H1 (cell line): Measurements from ENCODE around the gene CD79A. TPM values are rescaled to one million over a fixed set of nuclear protein-coding genes. Genes with fewer than 3 reads are reported as not detected.

Experiments used
- CTCF ChIA-PET: fragments of 300-600 bp; sonication (Branson Sonifier 250); formaldehyde crosslinking; loops from one replicate; lab custom pipeline; 2021; ENCODE audit not compliant: partially characterized antibody; lab: Charles Lee
- POLR2A ChIA-PET: fragments of 300-600 bp; sonication (Branson Sonifier 250); formaldehyde crosslinking; loops from one replicate; lab custom pipeline; 2021; ENCODE audit warnings: inconsistent platforms; ENCODE audit not compliant: partially characterized antibody; lab: Charles Lee
- DNase-seq, 2 experiments: peaks; one replicate each; pipeline versions ENCODE4 v3.0.0 to v3.0.0-alpha.2; 2010 to 2022; ENCODE audit warnings: low spot score in 2 of 2, low read depth in 1 of 2, mixed read lengths in 1 of 2
- FAIRE-seq: peaks from 2 replicates; lab custom pipeline; 2011; peaks lifted over from hg19 to GRCh38; lab: Jason Lieb, UNC
- H2AFZ ChIP-seq: 2 replicates; pipeline ENCODE4 v1.8.1; 2012; ENCODE audit warnings: low read length, inconsistent platforms
- H2AK5ac ChIP-seq: 2 replicates; pipeline ENCODE4 v1.6.1; 2013; ENCODE audit warnings: low read depth, low read length
- H2BK120ac ChIP-seq: replicated peaks from 2 replicates; pipeline ENCODE3; 2013; ENCODE audit warnings: low read depth, low read length, inconsistent platforms
- H2BK12ac ChIP-seq: 2 replicates; pipeline ENCODE4 v1.6.1; 2013; ENCODE audit warnings: low read depth, low read length
- H2BK15ac ChIP-seq: 2 replicates; pipeline ENCODE4 v1.6.1; 2013; ENCODE audit warnings: low read length
- H2BK20ac ChIP-seq: 2 replicates; pipeline ENCODE4 v1.6.1; 2013; ENCODE audit warnings: low read length
- H2BK5ac ChIP-seq: 2 replicates; pipeline ENCODE4 v1.6.1; 2013; ENCODE audit warnings: low read depth, low read length
- H3K14ac ChIP-seq: 2 replicates; pipeline ENCODE4 v1.6.1; 2013; ENCODE audit warnings: inconsistent platforms; ENCODE audit not compliant: insufficient read length
- H3K18ac ChIP-seq: 2 replicates; pipeline ENCODE4 v1.6.1; 2013; ENCODE audit warnings: low read length; ENCODE audit errors: extremely low read depth
- H3K23ac ChIP-seq: 2 replicates; pipeline ENCODE4 v1.6.1; 2013; ENCODE audit warnings: inconsistent platforms; ENCODE audit not compliant: insufficient read length
- H3K23me2 ChIP-seq: 2 replicates; pipeline ENCODE4 v1.6.1; 2013; ENCODE audit warnings: low read depth, low read length
- H3K27ac ChIP-seq: 2 replicates; pipeline ENCODE4 v1.6.1; 2011; ENCODE audit warnings: low read depth, low read length, inconsistent platforms
- H3K27me3 ChIP-seq, 4 experiments: replicated peaks in 1 of 4; 1 replicate in 1 of 4; 2 replicates in 3 of 4; pipeline versions ENCODE4 v1.6.1 to v1.8.1; 2011 to 2013; ENCODE audit warnings: low read length in 3 of 4, mild to moderate bottlenecking in 3 of 4, inconsistent platforms in 2 of 4, mixed read lengths in 2 of 4, moderate library complexity in 1 of 4; ENCODE audit not compliant: control insufficient read depth in 3 of 4, insufficient read depth in 3 of 4; ENCODE audit errors: extremely low read depth in 1 of 4
- H3K36me3 ChIP-seq, 4 experiments: 2 replicates each; pipeline versions ENCODE4 v1.6.1 to v1.8.1; 2011 to 2013; ENCODE audit warnings: mild to moderate bottlenecking in 4 of 4, low read length in 3 of 4, moderate library complexity in 2 of 4, control low read depth in 1 of 4, inconsistent platforms in 1 of 4; ENCODE audit not compliant: insufficient read depth in 4 of 4, control insufficient read depth in 2 of 4
- H3K4ac ChIP-seq: replicated peaks from 2 replicates; pipeline ENCODE3; 2013; ENCODE audit warnings: low read length, low read depth, mixed read lengths, inconsistent platforms; ENCODE audit not compliant: insufficient read length
- H3K4me1 ChIP-seq, 4 experiments: replicated peaks in 1 of 4; 1 replicate in 1 of 4; 2 replicates in 3 of 4; pipeline versions ENCODE4 v1.6.1 to v1.8.1; 2011 to 2013; ENCODE audit warnings: low read length in 3 of 4, inconsistent platforms in 2 of 4, mixed read lengths in 1 of 4; ENCODE audit not compliant: insufficient read depth in 4 of 4, control insufficient read depth in 3 of 4
- H3K4me2 ChIP-seq, 2 experiments: 2 replicates each; pipeline versions ENCODE4 v1.6.1 to v1.8.1; 2011 to 2013; ENCODE audit warnings: low read depth in 2 of 2, low read length in 2 of 2, control low read depth in 1 of 2, inconsistent platforms in 1 of 2, mild to moderate bottlenecking in 1 of 2; ENCODE audit not compliant: insufficient read depth in 1 of 2
- H3K4me3 ChIP-seq, 4 experiments: fragments of 200-600, 300-600 bp in 1 of 4; sonication (generic), shearing (Covaris generic), sonication (Bioruptor Twin) in 1 of 4; 2 replicates each; pipeline versions ENCODE4 v1.5.1 to v1.8.1; 2011 to 2016; ENCODE audit warnings: low read length in 4 of 4, low read depth in 3 of 4, control low read depth in 2 of 4, inconsistent platforms in 2 of 4, mild to moderate bottlenecking in 2 of 4, mixed read lengths in 1 of 4, moderate library complexity in 1 of 4; ENCODE audit not compliant: insufficient read depth in 2 of 4; ENCODE audit errors: extremely low read depth in 1 of 4
- H3K56ac ChIP-seq: replicated peaks from 2 replicates; pipeline ENCODE3; 2013; ENCODE audit warnings: low read depth, mild to moderate bottlenecking, mixed read lengths, low read length, inconsistent platforms; ENCODE audit not compliant: insufficient read length
- H3K79me1 ChIP-seq: 2 replicates; pipeline ENCODE4 v1.6.1; 2013; ENCODE audit warnings: low read depth, low read length, control low read depth
- H3K79me2 ChIP-seq, 2 experiments: 2 replicates each; pipeline versions ENCODE4 v1.6.1 to v1.8.1; 2012 to 2013; ENCODE audit warnings: low read length in 2 of 2, mild to moderate bottlenecking in 2 of 2, inconsistent platforms in 1 of 2; ENCODE audit not compliant: insufficient read depth in 2 of 2, control insufficient read depth in 1 of 2
- H3K9ac ChIP-seq, 4 experiments: replicated peaks in 1 of 4; 1 replicate in 1 of 4; 2 replicates in 3 of 4; pipeline versions ENCODE4 v1.6.1 to v1.8.1; 2011 to 2013; ENCODE audit warnings: low read depth in 3 of 4, low read length in 3 of 4, control low read depth in 2 of 4, mild to moderate bottlenecking in 2 of 4, moderate library complexity in 2 of 4, inconsistent platforms in 1 of 4; ENCODE audit errors: extremely low read depth in 1 of 4
- H3K9me3 ChIP-seq, 2 experiments: 2 replicates each; pipeline versions ENCODE4 v1.6.1 to v1.8.1; 2012 to 2013; ENCODE audit warnings: mild to moderate bottlenecking in 2 of 2, moderate library complexity in 2 of 2, control low read depth in 1 of 2, inconsistent platforms in 1 of 2, low read depth in 1 of 2, low read length in 1 of 2, mixed read lengths in 1 of 2; ENCODE audit not compliant: insufficient read depth in 2 of 2
- H4K20me1 ChIP-seq, 2 experiments: replicated peaks in 1 of 2; 2 replicates each; pipeline versions ENCODE3 to v1.8.1; 2011 to 2013; ENCODE audit warnings: inconsistent platforms in 2 of 2, low read length in 2 of 2, mild to moderate bottlenecking in 1 of 2; ENCODE audit not compliant: insufficient read depth in 2 of 2, control insufficient read depth in 1 of 2
- H4K5ac ChIP-seq: 2 replicates; pipeline ENCODE4 v1.6.1; 2013; ENCODE audit warnings: low read length, low read depth, mixed read lengths, inconsistent platforms; ENCODE audit not compliant: insufficient read length
- H4K8ac ChIP-seq: 2 replicates; pipeline ENCODE4 v1.8.0; 2013; ENCODE audit warnings: mild to moderate bottlenecking, moderate library complexity, low read length, inconsistent platforms; ENCODE audit not compliant: insufficient read depth; ENCODE audit errors: extremely low read depth
- H4K91ac ChIP-seq: replicated peaks from 2 replicates; pipeline ENCODE3; 2013; ENCODE audit warnings: low read length, mixed read lengths, inconsistent platforms; ENCODE audit not compliant: insufficient read length
- BCL11A ChIP-seq, 2 experiments: IDR thresholded peaks; one replicate each; pipeline ENCODE4 v1.6.1; 2011; ENCODE audit warnings: low read depth in 2 of 2, low read length in 2 of 2, mild to moderate bottlenecking in 2 of 2
- CHD2 ChIP-seq: IDR thresholded peaks from 2 replicates; pipeline ENCODE4 v1.6.1; 2012; ENCODE audit warnings: low read length, improper control_type of control experiment
- EP300 ChIP-seq, 2 experiments: IDR thresholded peaks; 1 replicate in 1 of 2; 2 replicates in 1 of 2; pipeline ENCODE4 v1.6.1; 2011 to 2012; ENCODE audit warnings: low read depth in 2 of 2, low read length in 2 of 2, mild to moderate bottlenecking in 2 of 2, borderline replicate concordance in 1 of 2, inconsistent platforms in 1 of 2, moderate library complexity in 1 of 2
- POLR2A ChIP-seq, 2 experiments: IDR thresholded peaks; 1 replicate in 1 of 2; 2 replicates in 1 of 2; pipeline ENCODE4 v1.6.1; 2011; ENCODE audit warnings: low read depth in 2 of 2, low read length in 2 of 2, mild to moderate bottlenecking in 2 of 2; ENCODE audit errors: control extremely low read depth in 1 of 2
- POLR2AphosphoS5 ChIP-seq: IDR thresholded peaks from 2 replicates; pipeline ENCODE4 v1.6.1; 2011; ENCODE audit warnings: low read depth, low read length
- RAD21 ChIP-seq, 2 experiments: IDR thresholded peaks in 1 of 2; conservative IDR thresholded peaks in 1 of 2; 2 replicates each; pipeline ENCODE4 v1.6.1; 2011; ENCODE audit warnings: low read depth in 2 of 2, low read length in 2 of 2, improper control_type of control experiment in 1 of 2, inconsistent platforms in 1 of 2, mild to moderate bottlenecking in 1 of 2, moderate library complexity in 1 of 2
- SIRT6 ChIP-seq: IDR thresholded peaks from one replicate; pipeline ENCODE4 v1.7.1; 2012; ENCODE audit warnings: low read length, inconsistent platforms
- SRF ChIP-seq: IDR thresholded peaks from 2 replicates; pipeline ENCODE4 v1.6.1; 2011; ENCODE audit warnings: mild to moderate bottlenecking, low read depth, low read length, moderate library complexity
- USF2 ChIP-seq: IDR thresholded peaks from 2 replicates; pipeline ENCODE4 v1.6.1; 2011; ENCODE audit warnings: low read length, improper control_type of control experiment
- WGBS, 2 experiments: shearing (Covaris generic) in 1 of 2; methylation state at CpG; one replicate each; pipeline versions ENCODE4 v1.1.6 to v1.1.7; 2013 to 2015; ENCODE audit warnings: low lambda C conversion rate in 2 of 2, mixed read lengths in 2 of 2, inconsistent platforms in 1 of 2, low coverage in 1 of 2, missing lambda C conversion rate in 1 of 2; ENCODE audit not compliant: insufficient replicate concordance in 2 of 2, insufficient coverage in 1 of 2, insufficient read length in 1 of 2; ENCODE audit errors: extremely low coverage in 1 of 2, missing lambda C conversion rate in 1 of 2; 5-methylcytosine and 5-hydroxymethylcytosine counted together
- polyA plus RNA-seq, 7 experiments: library from polyadenylated mRNA; depleted of rRNA in 3 of 7; stranded (reverse) in 5 of 7; unstranded in 2 of 7; fragments of >200 nt in 5 of 7; fragments of 200-250 nt in 2 of 7; gene quantifications; 1 replicate in 5 of 7; 2 replicates in 1 of 7; 4 replicates in 1 of 7; pipeline versions ENCODE4 v1.2.1 to v1.2.3, GENCODE V29; 2011 to 2013; ENCODE audit warnings: missing spikeins in 2 of 7, mixed read lengths in 2 of 7
- total RNA-seq: library from RNA; stranded (reverse); fragmentation: NEBNext Ultra II Directional; extraction: Animal tissue kit (Norgen Biotek cat#: 25700); gene quantifications from 2 replicates; pipeline ENCODE4 v1.2.1, GENCODE V29; 2021

The CD79A gene
- total and polyA plus RNA-seq, 2 of the 8 experiments (the other 6 are each of a cell fraction or from before 2014, with no cell fraction given) = 0.54 to 0.77 TPM

GRCh38 chr19:41871573-41872383, 5.3 kb upstream of the CD79A start:
- Histone ChIP-seq H2BK15ac (no peak overlapping the region), H3K9me3 (no peaks in the 10 kb centered on the region), H3K27ac (peak overlapping the region; percentile 41; the same call in 1 of the 2 replicates), H4K91ac (no peak overlapping the region), H3K14ac (no peak overlapping the region), H2BK12ac (no peak overlapping the region), H3K27me3 (no peaks in the 10 kb centered on the region), H3K79me1 (peaks cover 5% of the 10 kb centered on the region), H3K18ac (no peak overlapping the region), H2BK120ac (no peak overlapping the region), H3K4me1 (peaks cover 0 to 1% (median 0%) of the 10 kb centered on the region in 4 experiments; a peak in 3 of 7 replicates), H2BK5ac (no peak overlapping the region), H3K36me3 (peaks cover 21 to 53% (median 42%) of the 10 kb centered on the region in 4 experiments), H4K20me1 (peaks cover 23 to 32% of the 10 kb centered on the region in 2 experiments), H2AK5ac (no peak overlapping the region), H2BK20ac (no peak overlapping the region), H3K4me2 (no peak overlapping the region), H4K8ac (peak overlapping the region; percentile 86; the same call in 1 of the 2 replicates), H3K4ac (no peak overlapping the region), H3K23ac (no peak overlapping the region), H3K79me2 (peaks cover 0 to 15% of the 10 kb centered on the region in 2 experiments; a peak in 1 of 4 replicates), H3K56ac (no peak overlapping the region), H3K9ac (no peak overlapping the region), H3K4me3 (no peak overlapping the region), H3K23me2 (no peaks in the 10 kb centered on the region), H2AFZ (no peak overlapping the region), H4K5ac (no peak overlapping the region)
- CTCF ChIA-PET = interaction anchor here (0.9 to 5.0 kb wide), 14 partner anchors 8 to 213 kb away, joined by 3 to 37 read pairs (median 10); partner anchors contain the start of genes RABAC1 and RPS19
- DNase-seq (no peak), FAIRE-seq (no peak)
- POLR2A ChIA-PET = interaction anchor here (0.8 to 13.9 kb wide), 17 partner anchors 7 to 92 kb away, joined by 4 to 298 read pairs (median 18); partner anchors contain the start of genes ARHGEF1, ERFL, RABAC1 and RPS19
- 86% methylated on average over 15 of the region's 16 CpGs; no CpG with 5 or more reads in 1 of the 2 experiments for whole genome bisulfite sequencing, 2 experiments
- TF ChIP-seq RAD21 (IDR thresholded peaks at IDR 0.05 in 1 of 2, conservative IDR thresholded peaks at IDR 0.05 in 1 of 2; ENCODE audit: low read depth in 2 of 2, low read length in 2 of 2) (no peak), EP300 (IDR thresholded peaks at IDR 0.05; ENCODE audit: borderline replicate concordance in 1 of 2, low read depth in 2 of 2, low read length in 2 of 2) (no peak), BCL11A (IDR thresholded peaks at IDR 0.05; ENCODE audit: low read depth in 2 of 2, low read length in 2 of 2) (no peak), CHD2 (peak; percentile 14; the same call in 1 of the 2 replicates), SIRT6 (peak; percentile 4), SRF (no peak), POLR2A (IDR thresholded peaks at IDR 0.05; ENCODE audit: control extremely low read depth in 1 of 2, low read depth in 2 of 2, low read length in 2 of 2) (peak in 1 of 2 experiments; percentile 88; a peak in 2 of 3 replicates), USF2 (peak; percentile 6), POLR2AphosphoS5 (peak; percentile 90)
